H1 (cell line): ENCODE results near the gene TGFB2. TPM values are rescaled to one million over a fixed set of nuclear protein-coding genes. Genes with fewer than 3 reads are reported as not detected.

Source experiments
- GTF2F1 ChIP-seq: IDR thresholded peaks from 2 replicates; pipeline ENCODE4 v1.6.1; 2012; ENCODE audit warnings: low read depth, low read length, improper control_type of control experiment, borderline replicate concordance
- SP1 ChIP-seq: IDR thresholded peaks from 2 replicates; pipeline ENCODE4 v1.6.1; 2011; ENCODE audit warnings: low read depth, low read length
- polyA plus RNA-seq, 7 experiments: library from polyadenylated mRNA; depleted of rRNA in 3 of 7; stranded (reverse) in 5 of 7; unstranded in 2 of 7; fragments of >200 nt in 5 of 7; fragments of 200-250 nt in 2 of 7; gene quantifications; 1 replicate in 5 of 7; 2 replicates in 1 of 7; 4 replicates in 1 of 7; pipeline versions ENCODE4 v1.2.1 to v1.2.3, GENCODE V29; 2011 to 2013; ENCODE audit warnings: missing spikeins in 2 of 7, mixed read lengths in 2 of 7
- total RNA-seq: library from RNA; stranded (reverse); fragmentation: NEBNext Ultra II Directional; extraction: Animal tissue kit (Norgen Biotek cat#: 25700); gene quantifications from 2 replicates; pipeline ENCODE4 v1.2.1, GENCODE V29; 2021
- TF ChIP-seq, protein P1 (sequence below), 3 experiments: IDR thresholded peaks; 1 replicate in 2 of 3; 2 replicates in 1 of 3; pipeline versions ENCODE4 v1.5.1 to v1.6.1; 2011; ENCODE audit warnings: low read length in 3 of 3, mild to moderate bottlenecking in 3 of 3, inconsistent platforms in 2 of 3, low read depth in 1 of 3, moderate library complexity in 1 of 3; ENCODE audit not compliant: insufficient read depth in 1 of 3; ENCODE audit errors: control extremely low read depth in 1 of 3

TGFB2 gene
- total and polyA plus RNA-seq, 2 of the 8 experiments (the other 6 are each of a cell fraction or from before 2014, with no cell fraction given), result 0.26 to 0.84 TPM

DNA sequence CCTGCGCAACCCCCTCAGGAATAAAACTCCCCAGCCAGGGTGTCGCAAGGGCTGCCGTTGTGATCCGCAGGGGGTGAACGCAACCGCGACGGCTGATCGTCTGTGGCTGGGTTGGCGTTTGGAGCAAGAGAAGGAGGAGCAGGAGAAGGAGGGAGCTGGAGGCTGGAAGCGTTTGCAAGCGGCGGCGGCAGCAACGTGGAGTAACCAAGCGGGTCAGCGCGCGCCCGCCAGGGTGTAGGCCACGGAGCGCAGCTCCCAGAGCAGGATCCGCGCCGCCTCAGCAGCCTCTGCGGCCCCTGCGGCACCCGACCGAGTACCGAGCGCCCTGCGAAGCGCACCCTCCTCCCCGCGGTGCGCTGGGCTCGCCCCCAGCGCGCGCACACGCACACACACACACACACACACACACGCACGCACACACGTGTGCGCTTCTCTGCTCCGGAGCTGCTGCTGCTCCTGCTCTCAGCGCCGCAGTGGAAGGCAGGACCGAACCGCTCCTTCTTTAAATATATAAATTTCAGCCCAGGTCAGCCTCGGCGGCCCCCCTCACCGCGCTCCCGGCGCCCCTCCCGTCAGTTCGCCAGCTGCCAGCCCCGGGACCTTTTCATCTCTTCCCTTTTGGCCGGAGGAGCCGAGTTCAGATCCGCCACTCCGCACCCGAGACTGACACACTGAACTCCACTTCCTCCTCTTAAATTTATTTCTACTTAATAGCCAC lies 696 bp downstream of the TGFB2 start (continued):
- TF ChIP-seq, protein P1, sequence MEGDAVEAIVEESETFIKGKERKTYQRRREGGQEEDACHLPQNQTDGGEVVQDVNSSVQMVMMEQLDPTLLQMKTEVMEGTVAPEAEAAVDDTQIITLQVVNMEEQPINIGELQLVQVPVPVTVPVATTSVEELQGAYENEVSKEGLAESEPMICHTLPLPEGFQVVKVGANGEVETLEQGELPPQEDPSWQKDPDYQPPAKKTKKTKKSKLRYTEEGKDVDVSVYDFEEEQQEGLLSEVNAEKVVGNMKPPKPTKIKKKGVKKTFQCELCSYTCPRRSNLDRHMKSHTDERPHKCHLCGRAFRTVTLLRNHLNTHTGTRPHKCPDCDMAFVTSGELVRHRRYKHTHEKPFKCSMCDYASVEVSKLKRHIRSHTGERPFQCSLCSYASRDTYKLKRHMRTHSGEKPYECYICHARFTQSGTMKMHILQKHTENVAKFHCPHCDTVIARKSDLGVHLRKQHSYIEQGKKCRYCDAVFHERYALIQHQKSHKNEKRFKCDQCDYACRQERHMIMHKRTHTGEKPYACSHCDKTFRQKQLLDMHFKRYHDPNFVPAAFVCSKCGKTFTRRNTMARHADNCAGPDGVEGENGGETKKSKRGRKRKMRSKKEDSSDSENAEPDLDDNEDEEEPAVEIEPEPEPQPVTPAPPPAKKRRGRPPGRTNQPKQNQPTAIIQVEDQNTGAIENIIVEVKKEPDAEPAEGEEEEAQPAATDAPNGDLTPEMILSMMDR (IDR thresholded peaks at IDR 0.05; ENCODE audit: control extremely low read depth in 1 of 3, insufficient read depth in 1 of 3, low read depth in 1 of 3, low read length in 3 of 3), result no peak
- no peak for TF ChIP-seq GTF2F1
- no peak for TF ChIP-seq SP1
